SK-N-SH treated with all-trans-retinoic acid at 6 μM for 48 hours (cell line): ENCODE data around the gene TMEM131.
"Not testable (repeated sequence)": the region's sequence is repeated elsewhere in the genome, so short reads cannot be mapped to it uniquely, and the experiment has no call there.

ENCODE experiments used
- ATAC-seq: fragments of 200-7000 bp; cut with Tn5 transposase; 3 replicates; pipeline ENCODE4 v1.9.1; 2020; ENCODE audit warnings: mild to moderate bottlenecking, moderate library complexity
- ARNTL ChIP-seq: fragments of 450-650 bp; formaldehyde crosslinking; IDR thresholded peaks from 2 replicates; pipeline ENCODE4 v1.5.0; 2020; ENCODE audit warnings: low read depth, mild to moderate bottlenecking, moderate library complexity, borderline replicate concordance
- BACH2 ChIP-seq: fragments of 250-450 bp; sonication (Bioruptor Pico); IDR thresholded peaks from 2 replicates; pipeline ENCODE4 v1.9.0; 2021; ENCODE audit warnings: mild to moderate bottlenecking, borderline replicate concordance
- CSDC2 ChIP-seq: fragments of 250-450 bp; sonication (Bioruptor Pico); IDR thresholded peaks from 2 replicates; pipeline ENCODE4 v1.5.0; 2020; ENCODE audit warnings: mild to moderate bottlenecking, moderate library complexity
- GLIS3 ChIP-seq: fragments of 250-450 bp; sonication (Bioruptor Pico); IDR thresholded peaks from 2 replicates; pipeline ENCODE4 v1.5.0; 2020; ENCODE audit warnings: mild to moderate bottlenecking, moderate library complexity
- ISL1 ChIP-seq: fragments of 250-450 bp; sonication (Bioruptor Pico); IDR thresholded peaks from 2 replicates; pipeline ENCODE4 v2.1.2; 2022; ENCODE audit warnings: mild to moderate bottlenecking, moderate library complexity
- OSR1 ChIP-seq: fragments of 250-450 bp; sonication (Bioruptor Pico); IDR thresholded peaks from 2 replicates; pipeline ENCODE4 v1.8.0; 2022; ENCODE audit warnings: moderate library complexity, mild to moderate bottlenecking, inconsistent platforms
- PPARA ChIP-seq: fragments of 250-450 bp; sonication (Bioruptor Pico); IDR thresholded peaks from 2 replicates; pipeline ENCODE4 v1.5.0; 2020; ENCODE audit warnings: mild to moderate bottlenecking, borderline replicate concordance
- SNAI2 ChIP-seq: fragments of 250-450 bp; sonication (Bioruptor Pico); IDR thresholded peaks from 2 replicates; pipeline ENCODE4 v1.5.0; 2020; ENCODE audit warnings: mild to moderate bottlenecking, moderate library complexity
- TCF4 ChIP-seq: fragments of 250-450 bp; sonication (Bioruptor Pico); IDR thresholded peaks from 2 replicates; pipeline ENCODE4 v1.8.0; 2021; ENCODE audit warnings: mild to moderate bottlenecking, moderate library complexity, borderline replicate concordance
- ZC3H10 ChIP-seq: fragments of 250-450 bp; sonication (Bioruptor Pico); IDR thresholded peaks from 2 replicates; pipeline ENCODE4 v1.5.1; 2021; ENCODE audit warnings: mild to moderate bottlenecking, moderate library complexity
- ZFP3 ChIP-seq: fragments of 250-450 bp; sonication (Bioruptor Pico); IDR thresholded peaks from 2 replicates; pipeline ENCODE4 v1.5.0; 2020; ENCODE audit warnings: mild to moderate bottlenecking, moderate library complexity
- ZNF565 ChIP-seq: fragments of 450-650 bp; formaldehyde crosslinking; conservative IDR thresholded peaks from 2 replicates; pipeline ENCODE4 v1.5.0; 2020; ENCODE audit warnings: low read depth, mild to moderate bottlenecking, moderate library complexity
- ZNF70 ChIP-seq: fragments of 450-650 bp; formaldehyde crosslinking; IDR thresholded peaks from 2 replicates; pipeline ENCODE4 v1.5.0; 2020; ENCODE audit warnings: mild to moderate bottlenecking, moderate library complexity
- ZNF8 ChIP-seq: fragments of 450-650 bp; formaldehyde crosslinking; IDR thresholded peaks from 2 replicates; pipeline ENCODE4 v1.5.0; 2020; ENCODE audit warnings: mild to moderate bottlenecking, moderate library complexity
- TF ChIP-seq, protein P1 (sequence below): fragments of 250-450 bp; sonication (Bioruptor Pico); IDR thresholded peaks from 2 replicates; pipeline ENCODE4 v1.8.0; 2021; ENCODE audit warnings: low read depth, mild to moderate bottlenecking, moderate library complexity, borderline replicate concordance
- TF ChIP-seq, protein P2 (sequence below): fragments of 250-450 bp; sonication (Bioruptor Pico); IDR thresholded peaks from 2 replicates; pipeline ENCODE4 v1.8.0; 2020; ENCODE audit warnings: mild to moderate bottlenecking, moderate library complexity, borderline replicate concordance

Gene TMEM131, protein sequence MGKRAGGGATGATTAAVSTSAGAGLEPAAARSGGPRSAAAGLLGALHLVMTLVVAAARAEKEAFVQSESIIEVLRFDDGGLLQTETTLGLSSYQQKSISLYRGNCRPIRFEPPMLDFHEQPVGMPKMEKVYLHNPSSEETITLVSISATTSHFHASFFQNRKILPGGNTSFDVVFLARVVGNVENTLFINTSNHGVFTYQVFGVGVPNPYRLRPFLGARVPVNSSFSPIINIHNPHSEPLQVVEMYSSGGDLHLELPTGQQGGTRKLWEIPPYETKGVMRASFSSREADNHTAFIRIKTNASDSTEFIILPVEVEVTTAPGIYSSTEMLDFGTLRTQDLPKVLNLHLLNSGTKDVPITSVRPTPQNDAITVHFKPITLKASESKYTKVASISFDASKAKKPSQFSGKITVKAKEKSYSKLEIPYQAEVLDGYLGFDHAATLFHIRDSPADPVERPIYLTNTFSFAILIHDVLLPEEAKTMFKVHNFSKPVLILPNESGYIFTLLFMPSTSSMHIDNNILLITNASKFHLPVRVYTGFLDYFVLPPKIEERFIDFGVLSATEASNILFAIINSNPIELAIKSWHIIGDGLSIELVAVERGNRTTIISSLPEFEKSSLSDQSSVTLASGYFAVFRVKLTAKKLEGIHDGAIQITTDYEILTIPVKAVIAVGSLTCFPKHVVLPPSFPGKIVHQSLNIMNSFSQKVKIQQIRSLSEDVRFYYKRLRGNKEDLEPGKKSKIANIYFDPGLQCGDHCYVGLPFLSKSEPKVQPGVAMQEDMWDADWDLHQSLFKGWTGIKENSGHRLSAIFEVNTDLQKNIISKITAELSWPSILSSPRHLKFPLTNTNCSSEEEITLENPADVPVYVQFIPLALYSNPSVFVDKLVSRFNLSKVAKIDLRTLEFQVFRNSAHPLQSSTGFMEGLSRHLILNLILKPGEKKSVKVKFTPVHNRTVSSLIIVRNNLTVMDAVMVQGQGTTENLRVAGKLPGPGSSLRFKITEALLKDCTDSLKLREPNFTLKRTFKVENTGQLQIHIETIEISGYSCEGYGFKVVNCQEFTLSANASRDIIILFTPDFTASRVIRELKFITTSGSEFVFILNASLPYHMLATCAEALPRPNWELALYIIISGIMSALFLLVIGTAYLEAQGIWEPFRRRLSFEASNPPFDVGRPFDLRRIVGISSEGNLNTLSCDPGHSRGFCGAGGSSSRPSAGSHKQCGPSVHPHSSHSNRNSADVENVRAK (N-terminal part only)

DNA sequence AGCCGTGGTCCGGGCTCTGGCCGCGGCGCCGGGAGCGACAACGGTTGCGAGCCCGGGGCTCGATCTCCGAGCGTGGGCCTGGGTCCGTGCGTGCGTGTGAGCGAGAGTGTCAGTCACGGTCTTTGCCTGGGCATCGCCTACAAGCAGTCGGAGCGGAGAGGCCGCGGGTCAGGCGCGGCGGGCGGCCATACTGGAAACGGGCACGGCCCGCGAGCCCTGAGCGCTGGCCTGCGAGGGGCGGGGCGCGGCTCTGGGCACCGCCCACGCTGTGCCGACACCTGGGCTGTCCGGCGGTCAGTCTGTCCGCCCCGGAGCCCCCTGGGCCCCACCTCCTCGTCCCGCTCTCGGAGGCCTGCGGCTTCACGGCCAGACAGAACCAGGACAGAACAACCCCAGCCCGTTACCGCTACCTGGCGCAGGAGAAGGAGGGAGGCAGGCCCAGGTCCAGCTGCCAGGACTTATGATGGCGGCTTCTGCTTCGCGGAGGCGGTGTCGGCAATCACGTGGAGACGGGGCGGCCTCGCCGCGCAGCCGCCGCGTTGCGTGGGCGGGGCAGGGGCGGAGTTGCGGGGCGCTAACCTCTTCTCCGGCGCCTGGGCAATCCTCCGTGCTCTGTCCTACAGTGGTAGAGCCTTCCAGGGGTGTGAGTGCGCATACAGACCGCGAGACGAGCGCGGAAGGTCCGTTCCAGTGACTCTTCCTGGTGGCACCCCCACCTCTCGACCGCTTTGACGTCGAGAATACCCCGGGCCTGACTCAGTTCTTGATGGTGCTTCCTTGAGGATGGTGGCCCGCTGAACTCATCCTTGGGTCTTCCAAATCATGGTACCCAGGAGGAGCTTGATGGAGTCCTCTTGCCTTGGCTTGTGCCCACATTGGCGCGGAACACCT lies at the start of gene TMEM131:
Gene TMEM131, minus strand, starts transcription at position 215 of the 891 bp plus-strand sequence. CDS start 286 bp downstream, outside the sequence.
- TF ChIP-seq ZNF8 (CRISPR knock-in tag) (0 out of 2 replicates have a peak, but pooled peaks have one; percentile 18), SNAI2 (0 out of 2 replicates have a peak, but pooled peaks have one; percentile 43), ISL1 (no peak), PPARA (no peak), ZC3H10 (CRISPR knock-in tag) (no peak)
- TF ChIP-seq, protein P1, sequence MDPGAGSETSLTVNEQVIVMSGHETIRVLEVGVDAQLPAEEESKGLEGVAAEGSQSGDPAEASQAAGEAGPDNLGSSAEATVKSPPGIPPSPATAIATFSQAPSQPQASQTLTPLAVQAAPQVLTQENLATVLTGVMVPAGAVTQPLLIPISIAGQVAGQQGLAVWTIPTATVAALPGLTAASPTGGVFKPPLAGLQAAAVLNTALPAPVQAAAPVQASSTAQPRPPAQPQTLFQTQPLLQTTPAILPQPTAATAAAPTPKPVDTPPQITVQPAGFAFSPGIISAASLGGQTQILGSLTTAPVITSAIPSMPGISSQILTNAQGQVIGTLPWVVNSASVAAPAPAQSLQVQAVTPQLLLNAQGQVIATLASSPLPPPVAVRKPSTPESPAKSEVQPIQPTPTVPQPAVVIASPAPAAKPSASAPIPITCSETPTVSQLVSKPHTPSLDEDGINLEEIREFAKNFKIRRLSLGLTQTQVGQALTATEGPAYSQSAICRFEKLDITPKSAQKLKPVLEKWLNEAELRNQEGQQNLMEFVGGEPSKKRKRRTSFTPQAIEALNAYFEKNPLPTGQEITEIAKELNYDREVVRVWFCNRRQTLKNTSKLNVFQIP, result no peak
- TF ChIP-seq, all 23 proteins: peak for 2
- peak; percentile 96 for ATAC-seq

DNA sequence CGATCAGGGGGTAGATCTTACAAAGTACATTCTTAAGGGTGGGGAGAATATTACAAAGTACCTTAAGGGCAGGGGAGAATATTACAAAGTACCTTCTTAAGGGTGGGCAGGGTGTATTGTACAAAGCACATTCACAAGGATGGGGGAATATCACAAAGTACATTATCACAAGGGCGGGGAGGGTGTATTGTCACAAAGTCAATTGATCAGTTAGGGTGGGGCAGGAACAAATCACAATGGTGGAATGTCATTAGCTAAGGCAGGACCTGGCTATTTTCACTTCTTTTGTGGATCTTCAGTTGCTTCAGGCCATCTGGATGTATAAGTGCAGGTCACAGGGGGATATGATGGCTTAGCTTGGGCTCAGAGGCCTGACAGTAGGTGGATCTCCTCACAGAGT lies 49.0 kb upstream of the TMEM131 start:
- not testable (repeated sequence) for ATAC-seq

DNA sequence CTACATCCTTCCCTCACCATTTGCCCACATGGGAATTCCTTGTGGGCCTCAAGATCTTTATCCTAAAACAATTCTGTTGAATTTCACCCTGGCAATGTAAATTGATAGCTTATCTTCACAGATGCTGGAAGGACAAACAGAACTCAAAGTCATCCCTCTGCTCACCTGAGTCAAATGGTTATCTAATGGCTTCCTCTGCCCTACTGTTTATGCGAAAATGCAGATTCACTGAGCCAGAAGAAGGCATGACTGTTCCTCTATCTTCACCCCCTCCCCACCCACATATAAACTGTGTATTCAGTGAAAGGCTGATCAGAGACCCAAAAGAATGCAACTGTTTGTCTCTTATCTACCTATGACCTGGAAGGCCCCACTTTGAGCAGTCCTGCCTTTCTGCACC lies 47.4 kb upstream of the TMEM131 start:
- TF ChIP-seq ZFP3 (no peak), ZNF565 (CRISPR knock-in tag) (no peak), GLIS3 (CRISPR knock-in tag) (no peak), TCF4 (CRISPR knock-in tag) (no peak), ZNF70 (no peak), PPARA (no peak), OSR1 (CRISPR knock-in tag) (no peak), ISL1 (no peak), BACH2 (CRISPR knock-in tag) (no peak), ARNTL (CRISPR knock-in tag) (no peak)
- TF ChIP-seq, protein P1, result no peak
- TF ChIP-seq, protein P2, sequence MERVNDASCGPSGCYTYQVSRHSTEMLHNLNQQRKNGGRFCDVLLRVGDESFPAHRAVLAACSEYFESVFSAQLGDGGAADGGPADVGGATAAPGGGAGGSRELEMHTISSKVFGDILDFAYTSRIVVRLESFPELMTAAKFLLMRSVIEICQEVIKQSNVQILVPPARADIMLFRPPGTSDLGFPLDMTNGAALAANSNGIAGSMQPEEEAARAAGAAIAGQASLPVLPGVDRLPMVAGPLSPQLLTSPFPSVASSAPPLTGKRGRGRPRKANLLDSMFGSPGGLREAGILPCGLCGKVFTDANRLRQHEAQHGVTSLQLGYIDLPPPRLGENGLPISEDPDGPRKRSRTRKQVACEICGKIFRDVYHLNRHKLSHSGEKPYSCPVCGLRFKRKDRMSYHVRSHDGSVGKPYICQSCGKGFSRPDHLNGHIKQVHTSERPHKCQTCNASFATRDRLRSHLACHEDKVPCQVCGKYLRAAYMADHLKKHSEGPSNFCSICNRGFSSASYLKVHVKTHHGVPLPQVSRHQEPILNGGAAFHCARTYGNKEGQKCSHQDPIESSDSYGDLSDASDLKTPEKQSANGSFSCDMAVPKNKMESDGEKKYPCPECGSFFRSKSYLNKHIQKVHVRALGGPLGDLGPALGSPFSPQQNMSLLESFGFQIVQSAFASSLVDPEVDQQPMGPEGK, result no peak
- no peak for ATAC-seq

DNA sequence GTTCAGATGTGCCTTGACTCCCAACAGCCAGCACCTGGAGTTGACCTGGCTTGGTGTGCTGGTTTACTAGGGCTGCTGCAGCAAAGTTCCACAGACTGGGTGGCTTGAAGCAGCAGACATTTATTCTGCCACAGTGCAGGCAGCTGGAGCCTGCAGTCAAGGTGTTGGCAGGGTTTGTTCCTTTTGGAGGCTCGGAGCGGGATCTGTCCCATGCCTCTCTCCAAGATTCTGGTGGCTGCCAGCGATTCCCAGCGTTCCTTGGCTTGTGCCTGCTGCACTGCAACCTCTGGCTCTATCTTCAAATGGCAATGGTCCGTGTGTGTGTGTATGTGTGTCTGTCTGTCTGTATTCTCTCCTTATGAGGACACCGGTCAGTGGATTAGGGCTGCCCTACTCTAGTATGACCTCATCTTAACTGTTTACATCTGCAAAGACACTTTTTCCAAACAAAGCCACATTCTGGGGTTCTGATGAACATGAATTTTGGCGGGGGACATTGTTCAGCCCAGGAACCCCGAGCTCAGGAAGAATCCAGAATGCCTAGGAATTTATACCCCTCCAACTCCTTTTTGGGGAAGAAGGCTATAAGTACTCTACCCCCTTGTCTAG lies 44.7 kb upstream of the TMEM131 start:
- TF ChIP-seq ZFP3 (no peak), BACH2 (CRISPR knock-in tag) (no peak), ARNTL (CRISPR knock-in tag) (no peak), CSDC2 (CRISPR knock-in tag) (no peak)
- TF ChIP-seq, all 23 proteins: peak for 0
- no peak for ATAC-seq
